Osteocyte (in vitro differentiated cells): ENCODE measurements around the gene CHFR. TPM values are rescaled to one million over a fixed set of nuclear protein-coding genes. Genes with fewer than 3 reads are reported as not detected.
"Not testable (repeated sequence)": the region's sequence is repeated elsewhere in the genome, so short reads cannot be mapped to it uniquely, and the experiment has no call there.

Source experiments
- DNase-seq: peaks from one replicate; pipeline ENCODE4 v3.0.0; 2021; ENCODE audit warnings: mixed read lengths; ENCODE audit not compliant: unreplicated experiment; ENCODE audit errors: extremely low spot score
- H3K27ac Mint-ChIP-seq: one replicate; pipeline ENCODE4 v1.8.0; 2021; ENCODE audit warnings: mild to moderate bottlenecking, mixed read lengths; ENCODE audit not compliant: unreplicated experiment
- H3K27me3 Mint-ChIP-seq: one replicate; pipeline ENCODE4 v1.8.0; 2021; ENCODE audit warnings: mixed read lengths; ENCODE audit not compliant: unreplicated experiment
- H3K36me3 Mint-ChIP-seq: one replicate; pipeline ENCODE4 v1.8.0; 2021; ENCODE audit warnings: mixed read lengths; ENCODE audit not compliant: unreplicated experiment
- H3K4me1 Mint-ChIP-seq: one replicate; pipeline ENCODE4 v1.8.0; 2021; ENCODE audit warnings: mixed read lengths; ENCODE audit not compliant: unreplicated experiment
- H3K4me3 Mint-ChIP-seq: one replicate; pipeline ENCODE4 v1.8.0; 2021; ENCODE audit warnings: mild to moderate bottlenecking, moderate library complexity, mixed read lengths; ENCODE audit not compliant: unreplicated experiment
- H3K9me3 Mint-ChIP-seq: one replicate; pipeline ENCODE4 v1.8.0; 2021; ENCODE audit warnings: mixed read lengths; ENCODE audit not compliant: unreplicated experiment
- total RNA-seq: library from RNA; stranded (reverse); gene quantifications from 2 replicates; pipeline ENCODE4 v1.2.1, GENCODE V29; 2021
- TF ChIP-seq, protein P1 (sequence below): fragments of 200-600 bp; sonication (generic); IDR thresholded peaks from 2 replicates; pipeline ENCODE4 v1.5.0; 2021; ENCODE audit warnings: antibody characterized with exemption, mild to moderate bottlenecking, moderate library complexity

CHFR gene
- total RNA-seq, 1 donor from 2014 or later = 58.4 TPM

DNA sequence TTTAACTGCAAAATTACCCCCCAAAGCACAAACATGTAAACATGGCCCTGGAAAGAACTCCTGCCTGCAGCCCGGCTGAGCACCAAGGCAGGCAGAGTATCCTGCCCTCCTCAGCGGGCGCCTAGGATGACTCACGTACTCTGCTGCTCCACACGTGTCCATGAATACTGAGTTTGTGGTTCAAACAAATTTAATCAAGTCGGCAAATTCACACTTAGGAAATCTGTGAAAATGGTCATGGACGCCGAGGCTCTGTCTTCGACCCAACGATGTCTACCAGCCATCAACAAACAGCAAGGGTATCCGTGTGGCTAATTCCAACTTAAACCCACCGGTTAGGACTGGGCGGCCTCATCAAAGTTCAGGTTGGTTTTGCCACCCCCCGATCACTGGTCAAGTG, 84.3 kb downstream of the CHFR start:
- Mint-ChIP-seq H3K9me3 (no peaks in the 10 kb centered on the region), H3K4me1 (no peaks in the 10 kb centered on the region), H3K27me3 (no peaks in the 10 kb centered on the region), H3K27ac (no peak overlapping the region), H3K4me3 (no peak overlapping the region), H3K36me3 (peaks cover 57% of the 10 kb centered on the region)
- DNase-seq = no peak
- TF ChIP-seq, protein P1, sequence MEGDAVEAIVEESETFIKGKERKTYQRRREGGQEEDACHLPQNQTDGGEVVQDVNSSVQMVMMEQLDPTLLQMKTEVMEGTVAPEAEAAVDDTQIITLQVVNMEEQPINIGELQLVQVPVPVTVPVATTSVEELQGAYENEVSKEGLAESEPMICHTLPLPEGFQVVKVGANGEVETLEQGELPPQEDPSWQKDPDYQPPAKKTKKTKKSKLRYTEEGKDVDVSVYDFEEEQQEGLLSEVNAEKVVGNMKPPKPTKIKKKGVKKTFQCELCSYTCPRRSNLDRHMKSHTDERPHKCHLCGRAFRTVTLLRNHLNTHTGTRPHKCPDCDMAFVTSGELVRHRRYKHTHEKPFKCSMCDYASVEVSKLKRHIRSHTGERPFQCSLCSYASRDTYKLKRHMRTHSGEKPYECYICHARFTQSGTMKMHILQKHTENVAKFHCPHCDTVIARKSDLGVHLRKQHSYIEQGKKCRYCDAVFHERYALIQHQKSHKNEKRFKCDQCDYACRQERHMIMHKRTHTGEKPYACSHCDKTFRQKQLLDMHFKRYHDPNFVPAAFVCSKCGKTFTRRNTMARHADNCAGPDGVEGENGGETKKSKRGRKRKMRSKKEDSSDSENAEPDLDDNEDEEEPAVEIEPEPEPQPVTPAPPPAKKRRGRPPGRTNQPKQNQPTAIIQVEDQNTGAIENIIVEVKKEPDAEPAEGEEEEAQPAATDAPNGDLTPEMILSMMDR = no peak

DNA sequence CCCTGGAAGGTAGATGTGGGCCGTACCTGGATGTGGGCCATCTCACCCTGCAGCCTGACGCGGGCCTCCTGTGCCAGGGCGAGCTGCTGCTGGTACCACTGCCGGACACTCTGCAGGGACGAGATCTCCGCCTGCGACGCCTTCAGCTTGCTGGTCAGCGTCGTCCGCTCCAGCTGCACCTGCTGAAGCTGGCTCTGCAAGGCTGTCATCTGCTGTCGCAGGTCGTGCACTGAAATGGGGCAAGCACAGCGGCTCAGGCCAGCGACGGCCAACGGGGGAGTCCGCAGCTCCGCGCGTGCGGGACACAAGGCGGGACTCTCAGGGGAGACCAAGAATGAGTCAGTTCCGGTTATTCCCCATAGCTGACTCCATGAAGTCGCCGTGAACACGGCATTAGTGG, 85.7 kb downstream of the CHFR start:
- Mint-ChIP-seq H3K36me3 (peaks cover 52% of the 10 kb centered on the region), H3K27ac (no peak overlapping the region), H3K4me1 (no peaks in the 10 kb centered on the region), H3K9me3 (no peaks in the 10 kb centered on the region), H3K4me3 (no peak overlapping the region), H3K27me3 (no peaks in the 10 kb centered on the region)
- no peak for DNase-seq
- TF ChIP-seq, protein P1 = no peak

DNA sequence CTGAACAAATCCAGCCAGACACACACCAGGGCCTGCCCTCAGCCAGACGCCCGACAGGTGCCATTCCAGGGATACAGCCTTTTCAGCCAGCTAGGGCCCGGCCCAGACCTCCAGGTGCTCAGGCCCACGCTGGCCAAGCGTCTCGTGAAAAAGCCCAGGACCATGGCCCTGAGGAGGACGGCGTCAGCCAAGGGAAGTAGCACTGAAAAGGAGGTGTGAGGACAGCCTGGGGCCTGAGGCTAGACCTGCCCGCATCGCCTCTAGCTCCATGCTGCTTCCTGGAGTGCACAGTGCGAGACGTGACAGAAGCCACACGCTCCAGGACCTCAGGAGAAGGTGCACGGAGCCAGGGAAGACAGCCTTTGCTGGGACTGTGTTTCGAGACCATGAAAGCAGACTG, 88.6 kb downstream of the CHFR start:
- peaks cover 52% of the 10 kb centered on the region for H3K36me3 Mint-ChIP-seq
- no peak for DNase-seq
- H3K27ac Mint-ChIP-seq = no peak overlapping the region
- TF ChIP-seq, protein P1 = no peak
- H3K4me3 Mint-ChIP-seq = no peak overlapping the region
- no peaks in the 10 kb centered on the region for H3K9me3 Mint-ChIP-seq
- no peaks in the 10 kb centered on the region for H3K27me3 Mint-ChIP-seq
- no peaks in the 10 kb centered on the region for H3K4me1 Mint-ChIP-seq

DNA sequence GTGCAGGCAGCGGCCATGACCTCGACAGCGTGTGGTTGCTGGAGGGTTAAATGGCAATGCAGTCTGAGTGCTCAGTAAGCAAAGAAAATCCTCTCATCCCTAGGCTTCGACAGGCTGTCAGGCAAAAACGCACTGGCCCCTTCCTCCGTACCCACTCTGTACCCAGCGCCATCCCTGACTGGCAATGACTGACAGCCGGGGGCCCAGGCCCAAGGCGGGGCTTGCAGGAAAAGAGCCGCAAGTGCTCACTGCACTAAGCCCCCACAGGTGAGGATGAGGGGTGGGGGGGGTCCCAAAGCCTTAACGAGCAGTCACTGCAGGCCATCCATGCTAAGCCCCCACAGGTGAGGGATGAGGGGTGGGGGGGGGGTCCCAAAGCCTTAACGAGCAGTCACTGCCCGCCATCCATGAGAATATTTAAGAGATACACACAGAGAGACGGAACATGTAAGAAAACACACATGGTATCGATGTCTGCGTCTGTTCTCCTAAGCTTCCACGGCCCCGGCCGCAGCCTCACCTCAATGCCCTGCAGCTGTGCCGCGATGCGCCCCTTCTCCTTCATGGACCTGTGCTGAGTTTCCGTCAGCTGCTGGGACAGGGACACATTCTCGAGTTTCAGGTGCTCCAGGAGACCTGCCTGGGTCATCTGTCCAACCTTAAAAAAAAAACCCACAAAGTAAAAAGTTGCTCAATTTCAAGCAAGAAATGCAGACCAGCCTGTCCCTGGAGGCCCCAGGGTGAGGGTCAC, 89.4 kb downstream of the CHFR start:
- peaks cover 50% of the 10 kb centered on the region for H3K36me3 Mint-ChIP-seq
- no peak overlapping the region for H3K27ac Mint-ChIP-seq
- H3K4me1 Mint-ChIP-seq = no peaks in the 10 kb centered on the region
- TF ChIP-seq, protein P1 = no peak
- H3K27me3 Mint-ChIP-seq = no peaks in the 10 kb centered on the region
- DNase-seq = no peak
- no peak overlapping the region for H3K4me3 Mint-ChIP-seq
- H3K9me3 Mint-ChIP-seq = no peaks in the 10 kb centered on the region

DNA sequence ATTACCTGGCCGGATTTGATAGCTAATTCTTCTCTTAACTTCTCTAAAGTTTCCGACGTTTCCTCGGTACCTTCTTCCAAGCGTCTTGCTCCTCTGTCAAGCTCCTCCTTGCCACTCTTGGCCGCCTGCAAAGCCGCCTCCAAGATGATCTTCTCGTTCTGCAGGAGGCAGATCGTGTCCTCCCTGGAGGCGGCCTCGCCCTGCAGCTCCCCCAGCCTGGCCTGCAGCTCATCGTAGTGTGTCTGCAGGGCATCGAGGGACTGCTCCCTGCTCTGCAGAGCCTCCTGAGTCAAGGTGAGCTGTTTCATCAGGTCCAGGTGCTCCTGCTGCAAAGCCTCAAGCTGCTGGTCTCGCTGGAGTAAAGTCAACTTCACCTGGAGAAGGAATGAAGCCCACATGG, 91.6 kb downstream of the CHFR start:
- no peak overlapping the region for H3K27ac Mint-ChIP-seq
- no peak for DNase-seq
- TF ChIP-seq, protein P1 = no peak
- no peak overlapping the region for H3K4me3 Mint-ChIP-seq
- H3K27me3 Mint-ChIP-seq = no peaks in the 10 kb centered on the region
- H3K36me3 Mint-ChIP-seq = peaks cover 44% of the 10 kb centered on the region
- no peaks in the 10 kb centered on the region for H3K4me1 Mint-ChIP-seq
- no peaks in the 10 kb centered on the region for H3K9me3 Mint-ChIP-seq

DNA sequence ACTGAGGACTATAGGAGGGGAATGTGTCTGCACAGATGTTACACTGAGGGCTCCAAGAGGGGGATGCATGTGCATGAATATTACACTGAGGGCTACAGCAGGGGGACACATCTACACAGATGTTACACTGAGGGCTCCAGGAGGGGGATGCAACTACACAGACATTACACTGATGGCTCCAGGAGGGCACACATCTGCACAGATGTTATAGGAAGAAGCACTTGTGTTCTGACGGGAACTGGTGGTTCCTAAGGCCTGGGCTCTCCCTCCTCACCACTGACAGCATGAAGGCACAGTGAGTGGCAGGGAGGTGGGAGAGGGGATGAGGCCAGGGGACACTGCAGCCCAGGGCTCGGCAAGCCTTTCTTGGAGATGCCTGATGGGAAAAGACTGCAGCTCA, 95.5 kb downstream of the CHFR start:
- H3K27ac Mint-ChIP-seq, H3K9me3 Mint-ChIP-seq, H3K27me3 Mint-ChIP-seq, DNase-seq, H3K4me1 Mint-ChIP-seq, H3K4me3 Mint-ChIP-seq: not testable (repeated sequence)
- H3K36me3 Mint-ChIP-seq = peaks cover 52% of the 10 kb centered on the region
